ENCODE results near the gene ADNP. TPM values are rescaled to one million over a fixed set of nuclear protein-coding genes. Genes with fewer than 3 reads are reported as not detected.

ADNP gene
- total and polyA plus RNA-seq, 2 experiments from 2014 or later, result 95.0 to 106 TPM

DNA sequence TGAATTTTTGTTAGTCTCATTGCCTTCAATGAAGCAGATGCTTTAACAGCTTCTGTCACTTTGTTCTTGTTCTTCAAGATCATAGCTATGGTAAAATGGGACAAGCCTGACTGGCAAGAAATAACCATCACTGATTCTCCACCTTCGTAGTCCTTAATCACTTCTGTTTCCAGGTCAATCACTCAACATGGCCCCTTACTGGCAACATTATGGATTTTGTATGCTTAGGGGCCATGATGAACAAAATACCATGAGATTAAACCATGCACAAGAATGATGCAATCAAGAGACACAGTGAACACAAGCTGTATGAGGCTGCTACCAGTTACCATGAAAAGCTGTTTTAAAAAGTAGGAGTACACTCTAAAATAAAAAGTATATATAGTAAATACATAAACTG is 32.8 kb downstream of the ADNP start:
- H3K36me3 ChIP-seq (ENCODE audit: insufficient read depth), result peaks cover 58% of the 10 kb centered on the region
- H3K4me3 ChIP-seq, result no peak overlapping the region
- peak overlapping the region; percentile 64 for H3K27ac ChIP-seq (ENCODE audit: low read depth)
- Mint-ChIP-seq H3K9me3 (no peaks in the 10 kb centered on the region), H3K4me1 (no peaks in the 10 kb centered on the region), H3K27me3 (ENCODE audit: insufficient read depth, low read depth, poor library complexity) (peaks cover 8% of the 10 kb centered on the region), H3K4me3 (no peak overlapping the region), H3K27ac (peak overlapping the region; percentile 14), H3K36me3 (ENCODE audit: low read depth) (peaks cover 96% of the 10 kb centered on the region)
- H2AFZ ChIP-seq, result no peak overlapping the region
- DNase-seq (ENCODE audit: low spot score), result no peak
- TF ChIP-seq ZNF331 (CRISPR knock-in tag; IDR thresholded peaks at IDR 0.05; ENCODE audit: low read depth) (no peak), JUNB (IDR thresholded peaks at IDR 0.05; ENCODE audit: unreplicated experiment) (no peak), EZH2phosphoT487 (IDR thresholded peaks at IDR 0.05; ENCODE audit: unreplicated experiment) (no peak), ZNF114 (CRISPR knock-in tag; IDR thresholded peaks at IDR 0.05) (no peak), EZH2 (IDR thresholded peaks at IDR 0.05; ENCODE audit: low read depth, unreplicated experiment) (no peak), NANOG (IDR thresholded peaks at IDR 0.05; ENCODE audit: borderline replicate concordance) (no peak), POLR2AphosphoS5 (IDR thresholded peaks at IDR 0.05; ENCODE audit: low read depth) (no peak), CREB1 (CRISPR knock-in tag; IDR thresholded peaks at IDR 0.05; ENCODE audit: low read depth) (no peak), STAT1 (IDR thresholded peaks at IDR 0.05; ENCODE audit: unreplicated experiment) (no peak)
- TF ChIP-seq, protein P1, sequence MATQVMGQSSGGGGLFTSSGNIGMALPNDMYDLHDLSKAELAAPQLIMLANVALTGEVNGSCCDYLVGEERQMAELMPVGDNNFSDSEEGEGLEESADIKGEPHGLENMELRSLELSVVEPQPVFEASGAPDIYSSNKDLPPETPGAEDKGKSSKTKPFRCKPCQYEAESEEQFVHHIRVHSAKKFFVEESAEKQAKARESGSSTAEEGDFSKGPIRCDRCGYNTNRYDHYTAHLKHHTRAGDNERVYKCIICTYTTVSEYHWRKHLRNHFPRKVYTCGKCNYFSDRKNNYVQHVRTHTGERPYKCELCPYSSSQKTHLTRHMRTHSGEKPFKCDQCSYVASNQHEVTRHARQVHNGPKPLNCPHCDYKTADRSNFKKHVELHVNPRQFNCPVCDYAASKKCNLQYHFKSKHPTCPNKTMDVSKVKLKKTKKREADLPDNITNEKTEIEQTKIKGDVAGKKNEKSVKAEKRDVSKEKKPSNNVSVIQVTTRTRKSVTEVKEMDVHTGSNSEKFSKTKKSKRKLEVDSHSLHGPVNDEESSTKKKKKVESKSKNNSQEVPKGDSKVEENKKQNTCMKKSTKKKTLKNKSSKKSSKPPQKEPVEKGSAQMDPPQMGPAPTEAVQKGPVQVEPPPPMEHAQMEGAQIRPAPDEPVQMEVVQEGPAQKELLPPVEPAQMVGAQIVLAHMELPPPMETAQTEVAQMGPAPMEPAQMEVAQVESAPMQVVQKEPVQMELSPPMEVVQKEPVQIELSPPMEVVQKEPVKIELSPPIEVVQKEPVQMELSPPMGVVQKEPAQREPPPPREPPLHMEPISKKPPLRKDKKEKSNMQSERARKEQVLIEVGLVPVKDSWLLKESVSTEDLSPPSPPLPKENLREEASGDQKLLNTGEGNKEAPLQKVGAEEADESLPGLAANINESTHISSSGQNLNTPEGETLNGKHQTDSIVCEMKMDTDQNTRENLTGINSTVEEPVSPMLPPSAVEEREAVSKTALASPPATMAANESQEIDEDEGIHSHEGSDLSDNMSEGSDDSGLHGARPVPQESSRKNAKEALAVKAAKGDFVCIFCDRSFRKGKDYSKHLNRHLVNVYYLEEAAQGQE (IDR thresholded peaks at IDR 0.05; ENCODE audit: unreplicated experiment), result no peak
- TF ChIP-seq, protein P2, sequence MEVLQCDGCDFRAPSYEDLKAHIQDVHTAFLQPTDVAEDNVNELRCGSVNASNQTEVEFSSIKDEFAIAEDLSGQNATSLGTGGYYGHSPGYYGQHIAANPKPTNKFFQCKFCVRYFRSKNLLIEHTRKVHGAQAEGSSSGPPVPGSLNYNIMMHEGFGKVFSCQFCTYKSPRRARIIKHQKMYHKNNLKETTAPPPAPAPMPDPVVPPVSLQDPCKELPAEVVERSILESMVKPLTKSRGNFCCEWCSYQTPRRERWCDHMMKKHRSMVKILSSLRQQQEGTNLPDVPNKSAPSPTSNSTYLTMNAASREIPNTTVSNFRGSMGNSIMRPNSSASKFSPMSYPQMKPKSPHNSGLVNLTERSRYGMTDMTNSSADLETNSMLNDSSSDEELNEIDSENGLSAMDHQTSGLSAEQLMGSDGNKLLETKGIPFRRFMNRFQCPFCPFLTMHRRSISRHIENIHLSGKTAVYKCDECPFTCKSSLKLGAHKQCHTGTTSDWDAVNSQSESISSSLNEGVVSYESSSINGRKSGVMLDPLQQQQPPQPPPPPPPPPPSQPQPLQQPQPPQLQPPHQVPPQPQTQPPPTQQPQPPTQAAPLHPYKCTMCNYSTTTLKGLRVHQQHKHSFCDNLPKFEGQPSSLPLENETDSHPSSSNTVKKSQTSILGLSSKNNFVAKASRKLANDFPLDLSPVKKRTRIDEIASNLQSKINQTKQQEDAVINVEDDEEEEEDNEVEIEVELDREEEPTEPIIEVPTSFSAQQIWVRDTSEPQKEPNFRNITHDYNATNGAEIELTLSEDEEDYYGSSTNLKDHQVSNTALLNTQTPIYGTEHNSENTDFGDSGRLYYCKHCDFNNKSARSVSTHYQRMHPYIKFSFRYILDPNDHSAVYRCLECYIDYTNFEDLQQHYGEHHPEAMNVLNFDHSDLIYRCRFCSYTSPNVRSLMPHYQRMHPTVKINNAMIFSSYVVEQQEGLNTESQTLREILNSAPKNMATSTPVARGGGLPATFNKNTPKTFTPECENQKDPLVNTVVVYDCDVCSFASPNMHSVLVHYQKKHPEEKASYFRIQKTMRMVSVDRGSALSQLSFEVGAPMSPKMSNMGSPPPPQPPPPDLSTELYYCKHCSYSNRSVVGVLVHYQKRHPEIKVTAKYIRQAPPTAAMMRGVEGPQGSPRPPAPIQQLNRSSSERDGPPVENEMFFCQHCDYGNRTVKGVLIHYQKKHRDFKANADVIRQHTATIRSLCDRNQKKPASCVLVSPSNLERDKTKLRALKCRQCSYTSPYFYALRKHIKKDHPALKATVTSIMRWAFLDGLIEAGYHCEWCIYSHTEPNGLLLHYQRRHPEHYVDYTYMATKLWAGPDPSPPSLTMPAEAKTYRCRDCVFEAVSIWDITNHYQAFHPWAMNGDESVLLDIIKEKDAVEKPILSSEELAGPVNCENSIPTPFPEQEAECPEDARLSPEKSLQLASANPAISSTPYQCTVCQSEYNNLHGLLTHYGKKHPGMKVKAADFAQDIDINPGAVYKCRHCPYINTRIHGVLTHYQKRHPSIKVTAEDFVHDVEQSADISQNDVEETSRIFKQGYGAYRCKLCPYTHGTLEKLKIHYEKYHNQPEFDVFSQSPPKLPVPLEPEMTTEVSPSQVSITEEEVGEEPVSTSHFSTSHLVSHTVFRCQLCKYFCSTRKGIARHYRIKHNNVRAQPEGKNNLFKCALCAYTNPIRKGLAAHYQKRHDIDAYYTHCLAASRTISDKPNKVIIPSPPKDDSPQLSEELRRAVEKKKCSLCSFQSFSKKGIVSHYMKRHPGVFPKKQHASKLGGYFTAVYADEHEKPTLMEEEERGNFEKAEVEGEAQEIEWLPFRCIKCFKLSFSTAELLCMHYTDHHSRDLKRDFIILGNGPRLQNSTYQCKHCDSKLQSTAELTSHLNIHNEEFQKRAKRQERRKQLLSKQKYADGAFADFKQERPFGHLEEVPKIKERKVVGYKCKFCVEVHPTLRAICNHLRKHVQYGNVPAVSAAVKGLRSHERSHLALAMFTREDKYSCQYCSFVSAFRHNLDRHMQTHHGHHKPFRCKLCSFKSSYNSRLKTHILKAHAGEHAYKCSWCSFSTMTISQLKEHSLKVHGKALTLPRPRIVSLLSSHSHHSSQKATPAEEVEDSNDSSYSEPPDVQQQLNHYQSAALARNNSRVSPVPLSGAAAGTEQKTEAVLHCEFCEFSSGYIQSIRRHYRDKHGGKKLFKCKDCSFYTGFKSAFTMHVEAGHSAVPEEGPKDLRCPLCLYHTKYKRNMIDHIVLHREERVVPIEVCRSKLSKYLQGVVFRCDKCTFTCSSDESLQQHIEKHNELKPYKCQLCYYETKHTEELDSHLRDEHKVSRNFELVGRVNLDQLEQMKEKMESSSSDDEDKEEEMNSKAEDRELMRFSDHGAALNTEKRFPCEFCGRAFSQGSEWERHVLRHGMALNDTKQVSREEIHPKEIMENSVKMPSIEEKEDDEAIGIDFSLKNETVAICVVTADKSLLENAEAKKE (CRISPR knock-in tag; IDR thresholded peaks at IDR 0.05), result no peak
- TF ChIP-seq, protein P3, sequence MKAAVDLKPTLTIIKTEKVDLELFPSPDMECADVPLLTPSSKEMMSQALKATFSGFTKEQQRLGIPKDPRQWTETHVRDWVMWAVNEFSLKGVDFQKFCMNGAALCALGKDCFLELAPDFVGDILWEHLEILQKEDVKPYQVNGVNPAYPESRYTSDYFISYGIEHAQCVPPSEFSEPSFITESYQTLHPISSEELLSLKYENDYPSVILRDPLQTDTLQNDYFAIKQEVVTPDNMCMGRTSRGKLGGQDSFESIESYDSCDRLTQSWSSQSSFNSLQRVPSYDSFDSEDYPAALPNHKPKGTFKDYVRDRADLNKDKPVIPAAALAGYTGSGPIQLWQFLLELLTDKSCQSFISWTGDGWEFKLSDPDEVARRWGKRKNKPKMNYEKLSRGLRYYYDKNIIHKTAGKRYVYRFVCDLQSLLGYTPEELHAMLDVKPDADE (IDR thresholded peaks at IDR 0.05), result no peak
- TF ChIP-seq, protein P4, sequence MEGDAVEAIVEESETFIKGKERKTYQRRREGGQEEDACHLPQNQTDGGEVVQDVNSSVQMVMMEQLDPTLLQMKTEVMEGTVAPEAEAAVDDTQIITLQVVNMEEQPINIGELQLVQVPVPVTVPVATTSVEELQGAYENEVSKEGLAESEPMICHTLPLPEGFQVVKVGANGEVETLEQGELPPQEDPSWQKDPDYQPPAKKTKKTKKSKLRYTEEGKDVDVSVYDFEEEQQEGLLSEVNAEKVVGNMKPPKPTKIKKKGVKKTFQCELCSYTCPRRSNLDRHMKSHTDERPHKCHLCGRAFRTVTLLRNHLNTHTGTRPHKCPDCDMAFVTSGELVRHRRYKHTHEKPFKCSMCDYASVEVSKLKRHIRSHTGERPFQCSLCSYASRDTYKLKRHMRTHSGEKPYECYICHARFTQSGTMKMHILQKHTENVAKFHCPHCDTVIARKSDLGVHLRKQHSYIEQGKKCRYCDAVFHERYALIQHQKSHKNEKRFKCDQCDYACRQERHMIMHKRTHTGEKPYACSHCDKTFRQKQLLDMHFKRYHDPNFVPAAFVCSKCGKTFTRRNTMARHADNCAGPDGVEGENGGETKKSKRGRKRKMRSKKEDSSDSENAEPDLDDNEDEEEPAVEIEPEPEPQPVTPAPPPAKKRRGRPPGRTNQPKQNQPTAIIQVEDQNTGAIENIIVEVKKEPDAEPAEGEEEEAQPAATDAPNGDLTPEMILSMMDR (conservative IDR thresholded peaks at IDR 0.05; ENCODE audit: low read depth in 2 of 2), result no peak
- H3K4me1 ChIP-seq (ENCODE audit: insufficient read depth), result no peaks in the 10 kb centered on the region
- peaks cover 54% of the 10 kb centered on the region for H4K20me1 ChIP-seq (replicated peaks; ENCODE audit: insufficient read depth)
- H3K27me3 ChIP-seq (ENCODE audit: insufficient read depth), result no peaks in the 10 kb centered on the region
- H3K9me2 ChIP-seq (ENCODE audit: insufficient read depth), result no peaks in the 10 kb centered on the region
- no peak overlapping the region for H3K4me2 ChIP-seq
- no peak for ATAC-seq
- peaks cover 11% of the 10 kb centered on the region; the same call in 1 of the 2 replicates for H3F3A ChIP-seq (replicated peaks; ENCODE audit: low read depth)
- H3K79me2 ChIP-seq (replicated peaks; ENCODE audit: insufficient read depth), result peaks cover 96% of the 10 kb centered on the region
